ENCODE data around the gene RHBDD1. TPM values are rescaled to one million over a fixed set of nuclear protein-coding genes. Genes with fewer than 3 reads are reported as not detected.

Gene RHBDD1
- total and polyA plus RNA-seq, 2 experiments from 2014 or later = 20.1 to 20.9 TPM

DNA sequence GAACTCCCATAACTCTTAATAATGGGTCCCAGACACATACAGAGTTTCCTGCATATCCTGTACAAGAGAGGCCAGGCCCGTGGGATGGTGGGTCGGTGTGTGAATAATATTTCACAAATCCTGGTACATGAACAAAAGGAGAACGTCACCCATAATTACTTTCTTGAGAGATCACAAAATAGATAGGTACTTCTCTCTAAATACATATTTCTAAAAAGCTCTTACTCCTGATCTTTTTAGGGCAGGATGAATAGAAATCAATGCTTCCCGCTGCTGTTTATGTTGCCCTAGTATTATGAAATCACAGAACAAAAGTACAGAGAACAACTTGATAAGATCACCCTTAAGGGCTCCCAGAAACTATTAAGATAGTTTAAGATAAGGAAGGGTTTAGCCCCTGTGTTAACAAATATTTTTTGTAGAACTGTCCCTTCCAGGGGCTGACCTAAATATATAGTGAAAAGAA is 41.6 kb upstream of the RHBDD1 start:
- Histone ChIP-seq H2AFZ (no peak overlapping the region), H4K20me1 (ENCODE audit: insufficient read depth, poor library complexity, severe bottlenecking) (peaks cover 18% of the 10 kb centered on the region), H3K4me1 (ENCODE audit: insufficient read depth) (peaks cover 40% of the 10 kb centered on the region), H3K9me2 (replicated peaks; ENCODE audit: insufficient read depth) (no peaks in the 10 kb centered on the region), H3K4me2 (peak overlapping the region; percentile 83), H3K4me3 (peak overlapping the region; percentile 51), H3K36me3 (replicated peaks; ENCODE audit: insufficient read depth, low read depth) (no peaks in the 10 kb centered on the region), H3K27me3 (no peaks in the 10 kb centered on the region), H3K27ac (peak overlapping the region; percentile 87), H3K79me2 (peaks cover 94% of the 10 kb centered on the region), H3K9me3 (ENCODE audit: low read depth) (no peaks in the 10 kb centered on the region)
- no peak for DNase-seq (ENCODE audit: low spot score)
- no peak for TF ChIP-seq EZH2 (IDR thresholded peaks at IDR 0.05; ENCODE audit: borderline replicate concordance)
- TF ChIP-seq, protein P1, sequence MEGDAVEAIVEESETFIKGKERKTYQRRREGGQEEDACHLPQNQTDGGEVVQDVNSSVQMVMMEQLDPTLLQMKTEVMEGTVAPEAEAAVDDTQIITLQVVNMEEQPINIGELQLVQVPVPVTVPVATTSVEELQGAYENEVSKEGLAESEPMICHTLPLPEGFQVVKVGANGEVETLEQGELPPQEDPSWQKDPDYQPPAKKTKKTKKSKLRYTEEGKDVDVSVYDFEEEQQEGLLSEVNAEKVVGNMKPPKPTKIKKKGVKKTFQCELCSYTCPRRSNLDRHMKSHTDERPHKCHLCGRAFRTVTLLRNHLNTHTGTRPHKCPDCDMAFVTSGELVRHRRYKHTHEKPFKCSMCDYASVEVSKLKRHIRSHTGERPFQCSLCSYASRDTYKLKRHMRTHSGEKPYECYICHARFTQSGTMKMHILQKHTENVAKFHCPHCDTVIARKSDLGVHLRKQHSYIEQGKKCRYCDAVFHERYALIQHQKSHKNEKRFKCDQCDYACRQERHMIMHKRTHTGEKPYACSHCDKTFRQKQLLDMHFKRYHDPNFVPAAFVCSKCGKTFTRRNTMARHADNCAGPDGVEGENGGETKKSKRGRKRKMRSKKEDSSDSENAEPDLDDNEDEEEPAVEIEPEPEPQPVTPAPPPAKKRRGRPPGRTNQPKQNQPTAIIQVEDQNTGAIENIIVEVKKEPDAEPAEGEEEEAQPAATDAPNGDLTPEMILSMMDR (IDR thresholded peaks at IDR 0.05; ENCODE audit: poor library complexity) = no peak
- no peak for TF ChIP-seq EZH2phosphoT487 (IDR thresholded peaks at IDR 0.05; ENCODE audit: low read depth, severe bottlenecking, unreplicated experiment)
- 4% methylated on average over 4 of the region's 4 CpGs for WGBS (ENCODE audit: low lambda C conversion rate, missing lambda C conversion rate)

DNA sequence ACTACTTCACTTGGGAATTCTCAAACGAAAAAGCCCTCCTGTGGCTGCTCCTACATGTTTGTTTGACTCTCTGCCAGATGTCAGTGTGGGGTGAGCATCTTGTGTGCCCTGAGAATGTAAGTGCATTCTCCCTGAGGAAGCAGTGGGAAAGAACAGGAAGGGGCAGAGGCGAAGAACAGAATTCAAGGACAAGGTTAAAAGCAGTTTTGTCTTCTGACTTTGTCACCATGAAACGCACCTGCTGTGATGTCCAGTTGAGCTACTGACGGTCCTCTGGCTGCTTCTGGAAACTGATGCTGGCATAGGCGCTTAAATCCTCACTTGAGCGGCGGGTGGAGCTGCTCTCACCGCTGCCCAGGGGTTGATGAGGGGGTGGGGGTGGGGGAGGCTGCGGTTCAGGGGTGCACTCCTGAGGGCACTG is 41.1 kb upstream of the RHBDD1 start:
- WGBS (ENCODE audit: low lambda C conversion rate, missing lambda C conversion rate) = 40% methylated on average over 8 of the region's 9 CpGs
- peaks cover 92% of the 10 kb centered on the region for H3K79me2 ChIP-seq
- H3K4me3 ChIP-seq = peak overlapping the region; percentile 51

DNA sequence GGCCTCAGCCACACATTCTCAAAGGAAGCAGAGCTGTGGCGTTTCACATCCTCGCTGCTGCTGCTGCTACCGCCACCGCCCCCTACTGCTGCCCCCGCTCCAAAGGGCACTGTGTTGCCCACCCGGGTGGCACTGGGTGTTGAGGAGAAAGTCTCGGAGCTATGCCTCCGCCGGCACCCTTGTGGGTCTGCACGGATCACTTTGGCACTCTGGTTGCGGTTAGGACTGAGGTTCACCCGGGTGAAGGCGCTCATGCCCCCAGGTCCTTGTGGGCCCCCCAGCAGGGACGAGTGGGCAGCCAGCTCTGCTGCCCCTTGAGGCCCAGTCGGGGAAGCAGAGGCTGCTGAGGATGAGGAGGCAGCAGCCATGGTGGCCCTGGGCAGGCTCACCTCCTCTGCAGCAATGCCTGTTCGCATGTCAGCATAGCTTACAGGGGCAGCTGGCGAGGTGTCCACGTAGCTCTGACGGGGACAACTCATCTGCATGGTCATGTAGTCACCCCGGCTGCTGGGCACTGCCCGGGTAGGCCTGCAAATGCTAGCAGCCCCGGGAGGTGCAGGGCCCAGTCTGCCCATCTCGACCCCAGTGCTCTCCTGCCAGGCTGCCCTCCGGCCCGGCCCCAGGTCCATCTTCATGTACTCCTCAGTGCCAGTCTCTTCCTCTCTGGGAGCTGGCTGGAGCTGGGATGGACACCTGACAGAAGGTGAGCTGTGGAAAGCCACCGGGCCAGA is 40.4 kb upstream of the RHBDD1 start:
- peaks cover 40% of the 10 kb centered on the region for H3K4me1 ChIP-seq (ENCODE audit: insufficient read depth)
- no peak overlapping the region for H2AFZ ChIP-seq
- H3K27ac ChIP-seq = peak overlapping the region; percentile 87
- peak overlapping the region; percentile 83 for H3K4me2 ChIP-seq
- no peaks in the 10 kb centered on the region for H3K27me3 ChIP-seq
- H3K79me2 ChIP-seq = peaks cover 85% of the 10 kb centered on the region
- 72% methylated on average over 22 of the region's 26 CpGs for WGBS (ENCODE audit: low lambda C conversion rate, missing lambda C conversion rate)
- DNase-seq (ENCODE audit: low spot score) = no peak
- no peaks in the 10 kb centered on the region for H3K36me3 ChIP-seq (replicated peaks; ENCODE audit: insufficient read depth, low read depth)
- no peak for TF ChIP-seq EZH2phosphoT487 (IDR thresholded peaks at IDR 0.05; ENCODE audit: low read depth, severe bottlenecking, unreplicated experiment)
- TF ChIP-seq, protein P1 (IDR thresholded peaks at IDR 0.05; ENCODE audit: poor library complexity) = no peak
- TF ChIP-seq EZH2 (IDR thresholded peaks at IDR 0.05; ENCODE audit: borderline replicate concordance) = no peak
- peak overlapping the region; percentile 15 for H3K4me3 ChIP-seq
- peaks cover 18% of the 10 kb centered on the region for H4K20me1 ChIP-seq (ENCODE audit: insufficient read depth, poor library complexity, severe bottlenecking)
- H3K9me3 ChIP-seq (ENCODE audit: low read depth) = no peaks in the 10 kb centered on the region
- H3K9me2 ChIP-seq (replicated peaks; ENCODE audit: insufficient read depth) = no peaks in the 10 kb centered on the region

More for the DNA sequence above, 41.1 kb upstream of the RHBDD1 start:
- no peaks in the 10 kb centered on the region for H3K9me3 ChIP-seq (ENCODE audit: low read depth)
- peak; percentile 42 for DNase-seq (ENCODE audit: low spot score)
- peak overlapping the region; percentile 83 for H3K4me2 ChIP-seq
- TF ChIP-seq, protein P1 (IDR thresholded peaks at IDR 0.05; ENCODE audit: poor library complexity) = no peak
- no peak for TF ChIP-seq EZH2 (IDR thresholded peaks at IDR 0.05; ENCODE audit: borderline replicate concordance)
- no peak for TF ChIP-seq EZH2phosphoT487 (IDR thresholded peaks at IDR 0.05; ENCODE audit: low read depth, severe bottlenecking, unreplicated experiment)
- H3K27ac ChIP-seq = peak overlapping the region; percentile 87
- H4K20me1 ChIP-seq (ENCODE audit: insufficient read depth, poor library complexity, severe bottlenecking) = peaks cover 18% of the 10 kb centered on the region
- peaks cover 40% of the 10 kb centered on the region for H3K4me1 ChIP-seq (ENCODE audit: insufficient read depth)
- no peak overlapping the region for H2AFZ ChIP-seq
- H3K9me2 ChIP-seq (replicated peaks; ENCODE audit: insufficient read depth) = no peaks in the 10 kb centered on the region
- no peaks in the 10 kb centered on the region for H3K27me3 ChIP-seq
- no peaks in the 10 kb centered on the region for H3K36me3 ChIP-seq (replicated peaks; ENCODE audit: insufficient read depth, low read depth)

Measured in hepatocyte (in vitro differentiated cells).